ENCODE data around the gene CFAP61.
A peak's percentile ranks its signal among the peaks of the same experiment; 100 is the strongest.

CFAP61 gene

DNA sequence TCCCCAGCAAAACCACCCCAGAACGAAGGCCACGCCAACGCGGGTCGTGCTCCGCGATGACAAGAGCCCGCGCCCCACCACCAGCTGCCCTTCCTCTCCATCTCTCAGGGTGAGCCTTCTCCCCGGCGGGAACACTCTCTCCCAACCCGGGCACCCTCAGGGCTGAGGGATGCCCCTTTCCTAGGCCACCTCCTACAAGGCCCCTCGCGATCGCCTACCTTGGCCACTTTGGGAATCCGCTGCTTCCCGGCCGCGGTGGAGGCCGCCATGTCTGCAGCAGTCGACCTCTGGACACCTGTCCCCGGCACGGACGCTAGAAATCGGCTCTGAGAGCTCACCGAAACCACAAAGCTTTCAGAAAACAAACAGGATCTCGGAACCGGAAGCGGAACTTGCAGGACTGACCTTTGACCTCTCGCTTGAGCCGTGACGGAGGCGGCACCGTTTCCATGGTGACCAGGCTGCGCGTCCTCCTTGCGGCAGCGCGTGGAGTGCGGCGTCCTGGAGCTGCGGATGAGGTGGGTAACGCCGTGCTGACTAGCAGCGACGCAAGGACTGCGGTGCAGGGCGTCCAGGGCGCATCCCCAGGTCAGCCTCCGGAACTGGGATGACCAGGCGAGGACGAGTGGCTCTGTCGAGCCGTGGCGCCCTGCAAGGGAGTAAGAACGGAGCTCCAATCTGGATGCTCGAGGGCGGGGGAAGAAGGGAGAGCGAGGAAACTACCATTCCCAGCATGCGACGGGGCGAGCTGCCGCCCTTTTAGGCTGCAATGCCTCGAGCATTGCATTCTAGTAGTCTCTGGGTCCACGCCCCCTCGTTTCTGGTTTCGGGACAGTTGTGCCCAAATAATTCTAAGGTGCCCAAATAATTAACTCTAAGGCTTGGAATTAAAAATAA is at the start of gene CFAP61, which contains the start of gene CRNKL1 (continued):
- TF ChIP-seq KLF10 (tag by site-specific recombination; IDR thresholded peaks at IDR 0.05) (peak; percentile 24; the same call in 1 of the 2 replicates), ZIC2 (tag by site-specific recombination; IDR thresholded peaks at IDR 0.05) (peak; percentile 34), ZBTB11 (tag by site-specific recombination; conservative IDR thresholded peaks at IDR 0.05; ENCODE audit: low read depth) (peak; percentile 85), GFI1B (tag by site-specific recombination; IDR thresholded peaks at IDR 0.05) (peak; percentile 11; the same call in 1 of the 2 replicates), ZNF202 (tag by site-specific recombination; IDR thresholded peaks at IDR 0.05; ENCODE audit: borderline replicate concordance) (no peak), ZNF169 (tag by site-specific recombination; IDR thresholded peaks at IDR 0.05) (no peak), ZBTB26 (tag by site-specific recombination; optimal IDR thresholded peaks at IDR 0.05) (peak; percentile 90), ZNF777 (tag by site-specific recombination; IDR thresholded peaks at IDR 0.05; ENCODE audit: borderline replicate concordance) (0 out of 2 replicates have a peak, but pooled peaks have one; percentile 58), YY1 (tag by site-specific recombination; IDR thresholded peaks at IDR 0.05) (peak; percentile 60; the same call in 1 of the 2 replicates), KLF16 (tag by site-specific recombination; IDR thresholded peaks at IDR 0.05) (no peak), ZNF555 (tag by site-specific recombination; conservative IDR thresholded peaks at IDR 0.05) (no peak), ZNF394 (tag by site-specific recombination; IDR thresholded peaks at IDR 0.05; ENCODE audit: borderline replicate concordance) (no peak; the same call in 1 of the 2 replicates), BCL11A (tag by site-specific recombination; IDR thresholded peaks at IDR 0.05; ENCODE audit: low read depth) (no peak), ZBTB8A (tag by site-specific recombination; IDR thresholded peaks at IDR 0.05) (peak; percentile 93), ZNF248 (tag by site-specific recombination; IDR thresholded peaks at IDR 0.05) (no peak), ZBTB44 (tag by site-specific recombination; IDR thresholded peaks at IDR 0.05) (peak; percentile 92)
- TF ChIP-seq, protein P1, sequence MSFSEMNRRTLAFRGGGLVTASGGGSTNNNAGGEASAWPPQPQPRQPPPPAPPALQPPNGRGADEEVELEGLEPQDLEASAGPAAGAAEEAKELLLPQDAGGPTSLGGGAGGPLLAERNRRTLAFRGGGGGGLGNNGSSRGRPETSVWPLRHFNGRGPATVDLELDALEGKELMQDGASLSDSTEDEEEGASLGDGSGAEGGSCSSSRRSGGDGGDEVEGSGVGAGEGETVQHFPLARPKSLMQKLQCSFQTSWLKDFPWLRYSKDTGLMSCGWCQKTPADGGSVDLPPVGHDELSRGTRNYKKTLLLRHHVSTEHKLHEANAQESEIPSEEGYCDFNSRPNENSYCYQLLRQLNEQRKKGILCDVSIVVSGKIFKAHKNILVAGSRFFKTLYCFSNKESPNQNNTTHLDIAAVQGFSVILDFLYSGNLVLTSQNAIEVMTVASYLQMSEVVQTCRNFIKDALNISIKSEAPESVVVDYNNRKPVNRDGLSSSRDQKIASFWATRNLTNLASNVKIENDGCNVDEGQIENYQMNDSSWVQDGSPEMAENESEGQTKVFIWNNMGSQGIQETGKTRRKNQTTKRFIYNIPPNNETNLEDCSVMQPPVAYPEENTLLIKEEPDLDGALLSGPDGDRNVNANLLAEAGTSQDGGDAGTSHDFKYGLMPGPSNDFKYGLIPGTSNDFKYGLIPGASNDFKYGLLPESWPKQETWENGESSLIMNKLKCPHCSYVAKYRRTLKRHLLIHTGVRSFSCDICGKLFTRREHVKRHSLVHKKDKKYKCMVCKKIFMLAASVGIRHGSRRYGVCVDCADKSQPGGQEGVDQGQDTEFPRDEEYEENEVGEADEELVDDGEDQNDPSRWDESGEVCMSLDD (tag by site-specific recombination; IDR thresholded peaks at IDR 0.05), result 0 out of 2 replicates have a peak, but pooled peaks have one; percentile 18
- TF ChIP-seq, protein P2, sequence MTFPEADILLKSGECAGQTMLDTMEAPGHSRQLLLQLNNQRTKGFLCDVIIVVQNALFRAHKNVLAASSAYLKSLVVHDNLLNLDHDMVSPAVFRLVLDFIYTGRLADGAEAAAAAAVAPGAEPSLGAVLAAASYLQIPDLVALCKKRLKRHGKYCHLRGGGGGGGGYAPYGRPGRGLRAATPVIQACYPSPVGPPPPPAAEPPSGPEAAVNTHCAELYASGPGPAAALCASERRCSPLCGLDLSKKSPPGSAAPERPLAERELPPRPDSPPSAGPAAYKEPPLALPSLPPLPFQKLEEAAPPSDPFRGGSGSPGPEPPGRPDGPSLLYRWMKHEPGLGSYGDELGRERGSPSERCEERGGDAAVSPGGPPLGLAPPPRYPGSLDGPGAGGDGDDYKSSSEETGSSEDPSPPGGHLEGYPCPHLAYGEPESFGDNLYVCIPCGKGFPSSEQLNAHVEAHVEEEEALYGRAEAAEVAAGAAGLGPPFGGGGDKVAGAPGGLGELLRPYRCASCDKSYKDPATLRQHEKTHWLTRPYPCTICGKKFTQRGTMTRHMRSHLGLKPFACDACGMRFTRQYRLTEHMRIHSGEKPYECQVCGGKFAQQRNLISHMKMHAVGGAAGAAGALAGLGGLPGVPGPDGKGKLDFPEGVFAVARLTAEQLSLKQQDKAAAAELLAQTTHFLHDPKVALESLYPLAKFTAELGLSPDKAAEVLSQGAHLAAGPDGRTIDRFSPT (tag by site-specific recombination; IDR thresholded peaks at IDR 0.05), result 0 out of 2 replicates have a peak, but pooled peaks have one; percentile 27
- TF ChIP-seq, protein P3, sequence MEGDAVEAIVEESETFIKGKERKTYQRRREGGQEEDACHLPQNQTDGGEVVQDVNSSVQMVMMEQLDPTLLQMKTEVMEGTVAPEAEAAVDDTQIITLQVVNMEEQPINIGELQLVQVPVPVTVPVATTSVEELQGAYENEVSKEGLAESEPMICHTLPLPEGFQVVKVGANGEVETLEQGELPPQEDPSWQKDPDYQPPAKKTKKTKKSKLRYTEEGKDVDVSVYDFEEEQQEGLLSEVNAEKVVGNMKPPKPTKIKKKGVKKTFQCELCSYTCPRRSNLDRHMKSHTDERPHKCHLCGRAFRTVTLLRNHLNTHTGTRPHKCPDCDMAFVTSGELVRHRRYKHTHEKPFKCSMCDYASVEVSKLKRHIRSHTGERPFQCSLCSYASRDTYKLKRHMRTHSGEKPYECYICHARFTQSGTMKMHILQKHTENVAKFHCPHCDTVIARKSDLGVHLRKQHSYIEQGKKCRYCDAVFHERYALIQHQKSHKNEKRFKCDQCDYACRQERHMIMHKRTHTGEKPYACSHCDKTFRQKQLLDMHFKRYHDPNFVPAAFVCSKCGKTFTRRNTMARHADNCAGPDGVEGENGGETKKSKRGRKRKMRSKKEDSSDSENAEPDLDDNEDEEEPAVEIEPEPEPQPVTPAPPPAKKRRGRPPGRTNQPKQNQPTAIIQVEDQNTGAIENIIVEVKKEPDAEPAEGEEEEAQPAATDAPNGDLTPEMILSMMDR (tag by site-specific recombination; IDR thresholded peaks at IDR 0.05), result peak; percentile 25; the same call in 1 of the 2 replicates
- TF ChIP-seq, protein P4, sequence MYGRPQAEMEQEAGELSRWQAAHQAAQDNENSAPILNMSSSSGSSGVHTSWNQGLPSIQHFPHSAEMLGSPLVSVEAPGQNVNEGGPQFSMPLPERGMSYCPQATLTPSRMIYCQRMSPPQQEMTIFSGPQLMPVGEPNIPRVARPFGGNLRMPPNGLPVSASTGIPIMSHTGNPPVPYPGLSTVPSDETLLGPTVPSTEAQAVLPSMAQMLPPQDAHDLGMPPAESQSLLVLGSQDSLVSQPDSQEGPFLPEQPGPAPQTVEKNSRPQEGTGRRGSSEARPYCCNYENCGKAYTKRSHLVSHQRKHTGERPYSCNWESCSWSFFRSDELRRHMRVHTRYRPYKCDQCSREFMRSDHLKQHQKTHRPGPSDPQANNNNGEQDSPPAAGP (tag by site-specific recombination; IDR thresholded peaks at IDR 0.05), result peak; percentile 82
- TF ChIP-seq, protein P5, sequence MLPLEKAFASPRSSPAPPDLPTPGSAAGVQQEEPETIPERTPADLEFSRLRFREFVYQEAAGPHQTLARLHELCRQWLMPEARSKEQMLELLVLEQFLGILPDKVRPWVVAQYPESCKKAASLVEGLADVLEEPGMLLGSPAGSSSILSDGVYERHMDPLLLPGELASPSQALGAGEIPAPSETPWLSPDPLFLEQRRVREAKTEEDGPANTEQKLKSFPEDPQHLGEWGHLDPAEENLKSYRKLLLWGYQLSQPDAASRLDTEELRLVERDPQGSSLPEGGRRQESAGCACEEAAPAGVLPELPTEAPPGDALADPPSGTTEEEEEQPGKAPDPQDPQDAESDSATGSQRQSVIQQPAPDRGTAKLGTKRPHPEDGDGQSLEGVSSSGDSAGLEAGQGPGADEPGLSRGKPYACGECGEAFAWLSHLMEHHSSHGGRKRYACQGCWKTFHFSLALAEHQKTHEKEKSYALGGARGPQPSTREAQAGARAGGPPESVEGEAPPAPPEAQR (tag by site-specific recombination; IDR thresholded peaks at IDR 0.05), result no peak
